ENCODE data around the gene DLG2.

DLG2 gene

DNA sequence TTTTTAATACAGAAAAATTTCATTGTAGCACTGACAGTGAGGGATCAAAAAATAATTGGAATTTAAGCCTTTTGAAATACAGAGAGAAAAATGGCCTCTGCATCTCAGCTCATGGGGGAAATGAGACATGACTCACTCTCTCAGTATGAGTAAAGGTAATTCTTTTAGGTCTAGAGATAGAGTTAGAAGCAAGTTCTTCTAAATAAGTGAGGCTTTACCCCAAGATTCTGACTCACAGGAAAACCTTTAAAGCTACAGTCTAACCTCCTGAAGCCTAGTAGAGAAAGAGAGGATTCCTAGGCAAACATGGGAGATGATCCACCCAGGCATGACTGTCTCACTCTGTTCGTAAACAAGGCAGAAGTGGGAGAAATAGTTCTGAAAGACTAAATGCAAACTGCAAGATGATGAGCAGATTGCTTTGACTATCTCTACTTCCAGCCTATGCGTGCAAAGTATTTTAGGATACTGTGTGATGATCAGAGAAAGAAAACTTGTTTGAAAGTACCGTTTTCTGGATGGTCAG, 1337.7 kb downstream of the DLG2 start:
- TF ChIP-seq CREB1 (IDR thresholded peaks at IDR 0.05; ENCODE audit: low read depth) = no peak
- TF ChIP-seq EP300 (IDR thresholded peaks at IDR 0.05; ENCODE audit: borderline replicate concordance) = no peak
- TF ChIP-seq, protein P1, sequence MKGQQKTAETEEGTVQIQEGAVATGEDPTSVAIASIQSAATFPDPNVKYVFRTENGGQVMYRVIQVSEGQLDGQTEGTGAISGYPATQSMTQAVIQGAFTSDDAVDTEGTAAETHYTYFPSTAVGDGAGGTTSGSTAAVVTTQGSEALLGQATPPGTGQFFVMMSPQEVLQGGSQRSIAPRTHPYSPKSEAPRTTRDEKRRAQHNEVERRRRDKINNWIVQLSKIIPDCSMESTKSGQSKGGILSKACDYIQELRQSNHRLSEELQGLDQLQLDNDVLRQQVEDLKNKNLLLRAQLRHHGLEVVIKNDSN (IDR thresholded peaks at IDR 0.05) = no peak
- TF ChIP-seq EGR1 (IDR thresholded peaks at IDR 0.05) = no peak
- TF ChIP-seq YY1 (IDR thresholded peaks at IDR 0.05; ENCODE audit: low read depth) = no peak
- TF ChIP-seq TEAD4 (IDR thresholded peaks at IDR 0.05) = no peak
- no peak for TF ChIP-seq RAD21 (IDR thresholded peaks at IDR 0.05; ENCODE audit: low read depth)
- TF ChIP-seq ZBTB7A (IDR thresholded peaks at IDR 0.05; ENCODE audit: low read depth) = no peak
- TF ChIP-seq NFIC (IDR thresholded peaks at IDR 0.05) = no peak
- TF ChIP-seq FOXM1 (IDR thresholded peaks at IDR 0.05; ENCODE audit: borderline replicate concordance, low read depth) = no peak

DNA sequence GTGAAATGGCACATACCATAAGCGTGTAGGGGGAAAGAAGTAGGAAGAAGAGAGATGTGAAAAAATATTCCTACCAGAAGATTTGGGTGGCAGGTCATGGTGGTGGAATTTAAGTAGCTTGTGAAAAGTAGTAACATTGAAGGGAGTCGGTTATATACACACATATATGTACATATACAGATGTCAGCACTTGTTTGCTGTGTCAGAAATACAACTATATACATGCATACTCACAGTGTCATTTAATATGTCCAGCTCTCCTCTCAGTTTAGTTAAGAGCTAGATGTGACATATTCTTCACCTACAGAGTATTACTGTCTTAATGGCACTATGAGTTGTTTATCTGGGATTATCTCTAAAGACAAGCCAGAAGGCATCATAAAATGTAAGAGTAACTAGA, 1353.6 kb downstream of the DLG2 start:
- TF ChIP-seq, protein P2, sequence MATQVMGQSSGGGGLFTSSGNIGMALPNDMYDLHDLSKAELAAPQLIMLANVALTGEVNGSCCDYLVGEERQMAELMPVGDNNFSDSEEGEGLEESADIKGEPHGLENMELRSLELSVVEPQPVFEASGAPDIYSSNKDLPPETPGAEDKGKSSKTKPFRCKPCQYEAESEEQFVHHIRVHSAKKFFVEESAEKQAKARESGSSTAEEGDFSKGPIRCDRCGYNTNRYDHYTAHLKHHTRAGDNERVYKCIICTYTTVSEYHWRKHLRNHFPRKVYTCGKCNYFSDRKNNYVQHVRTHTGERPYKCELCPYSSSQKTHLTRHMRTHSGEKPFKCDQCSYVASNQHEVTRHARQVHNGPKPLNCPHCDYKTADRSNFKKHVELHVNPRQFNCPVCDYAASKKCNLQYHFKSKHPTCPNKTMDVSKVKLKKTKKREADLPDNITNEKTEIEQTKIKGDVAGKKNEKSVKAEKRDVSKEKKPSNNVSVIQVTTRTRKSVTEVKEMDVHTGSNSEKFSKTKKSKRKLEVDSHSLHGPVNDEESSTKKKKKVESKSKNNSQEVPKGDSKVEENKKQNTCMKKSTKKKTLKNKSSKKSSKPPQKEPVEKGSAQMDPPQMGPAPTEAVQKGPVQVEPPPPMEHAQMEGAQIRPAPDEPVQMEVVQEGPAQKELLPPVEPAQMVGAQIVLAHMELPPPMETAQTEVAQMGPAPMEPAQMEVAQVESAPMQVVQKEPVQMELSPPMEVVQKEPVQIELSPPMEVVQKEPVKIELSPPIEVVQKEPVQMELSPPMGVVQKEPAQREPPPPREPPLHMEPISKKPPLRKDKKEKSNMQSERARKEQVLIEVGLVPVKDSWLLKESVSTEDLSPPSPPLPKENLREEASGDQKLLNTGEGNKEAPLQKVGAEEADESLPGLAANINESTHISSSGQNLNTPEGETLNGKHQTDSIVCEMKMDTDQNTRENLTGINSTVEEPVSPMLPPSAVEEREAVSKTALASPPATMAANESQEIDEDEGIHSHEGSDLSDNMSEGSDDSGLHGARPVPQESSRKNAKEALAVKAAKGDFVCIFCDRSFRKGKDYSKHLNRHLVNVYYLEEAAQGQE (IDR thresholded peaks at IDR 0.05; ENCODE audit: low read depth) = no peak
- no peak for TF ChIP-seq EP300 (IDR thresholded peaks at IDR 0.05; ENCODE audit: borderline replicate concordance)
- TF ChIP-seq ZBTB7A (IDR thresholded peaks at IDR 0.05; ENCODE audit: low read depth) = no peak
- TF ChIP-seq CREB1 (IDR thresholded peaks at IDR 0.05; ENCODE audit: low read depth) = no peak
- no peak for TF ChIP-seq CEBPB (IDR thresholded peaks at IDR 0.05)
- TF ChIP-seq YY1 (IDR thresholded peaks at IDR 0.05; ENCODE audit: low read depth) = no peak
- TF ChIP-seq TEAD4 (IDR thresholded peaks at IDR 0.05) = no peak
- TF ChIP-seq EGR1 (IDR thresholded peaks at IDR 0.05) = no peak
- no peak for TF ChIP-seq TCF12 (IDR thresholded peaks at IDR 0.05; ENCODE audit: low read depth)
- TF ChIP-seq, protein P1 (IDR thresholded peaks at IDR 0.05) = no peak
- TF ChIP-seq TAF1 (IDR thresholded peaks at IDR 0.05; ENCODE audit: low read depth) = no peak
- TF ChIP-seq NFIC (IDR thresholded peaks at IDR 0.05) = no peak
- TF ChIP-seq FOXM1 (IDR thresholded peaks at IDR 0.05; ENCODE audit: borderline replicate concordance, low read depth) = no peak
- no peak for TF ChIP-seq RAD21 (IDR thresholded peaks at IDR 0.05; ENCODE audit: low read depth)
- TF ChIP-seq, protein P3, sequence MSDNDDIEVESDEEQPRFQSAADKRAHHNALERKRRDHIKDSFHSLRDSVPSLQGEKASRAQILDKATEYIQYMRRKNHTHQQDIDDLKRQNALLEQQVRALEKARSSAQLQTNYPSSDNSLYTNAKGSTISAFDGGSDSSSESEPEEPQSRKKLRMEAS (IDR thresholded peaks at IDR 0.05) = no peak

DNA sequence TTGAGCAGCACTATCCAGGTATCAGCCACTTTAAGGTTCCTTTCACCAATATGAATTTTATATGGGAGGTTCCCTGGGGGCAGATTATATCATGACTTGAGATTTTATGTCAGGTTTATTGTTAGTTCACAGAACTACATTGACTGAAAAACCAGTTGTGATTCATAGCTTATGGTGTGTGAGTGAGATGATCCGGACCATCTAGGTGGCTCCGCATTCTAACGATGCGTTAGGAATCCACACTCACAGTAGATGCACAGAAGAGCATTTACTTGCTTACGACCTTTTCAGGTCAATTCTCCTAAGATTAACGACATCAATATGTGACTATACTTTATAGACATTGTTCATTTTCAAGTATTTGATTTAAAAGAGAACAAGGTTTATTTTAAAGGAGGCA, 1356.7 kb downstream of the DLG2 start:
- no peak for TF ChIP-seq TCF12 (IDR thresholded peaks at IDR 0.05; ENCODE audit: low read depth)
- TF ChIP-seq, protein P2 (IDR thresholded peaks at IDR 0.05; ENCODE audit: low read depth) = no peak
- TF ChIP-seq RAD21 (IDR thresholded peaks at IDR 0.05; ENCODE audit: low read depth) = no peak
- no peak for TF ChIP-seq TAF1 (IDR thresholded peaks at IDR 0.05; ENCODE audit: low read depth)
- TF ChIP-seq EP300 (IDR thresholded peaks at IDR 0.05; ENCODE audit: borderline replicate concordance) = no peak
- no peak for TF ChIP-seq TEAD4 (IDR thresholded peaks at IDR 0.05)
- TF ChIP-seq YY1 (IDR thresholded peaks at IDR 0.05; ENCODE audit: low read depth) = no peak
- no peak for TF ChIP-seq EGR1 (IDR thresholded peaks at IDR 0.05)
- no peak for TF ChIP-seq ZBTB7A (IDR thresholded peaks at IDR 0.05; ENCODE audit: low read depth)
- TF ChIP-seq CREB1 (IDR thresholded peaks at IDR 0.05; ENCODE audit: low read depth) = no peak
- no peak for TF ChIP-seq FOXM1 (IDR thresholded peaks at IDR 0.05; ENCODE audit: borderline replicate concordance, low read depth)
- no peak for TF ChIP-seq CEBPB (IDR thresholded peaks at IDR 0.05)
- TF ChIP-seq NFIC (IDR thresholded peaks at IDR 0.05) = no peak
- TF ChIP-seq, protein P3 (IDR thresholded peaks at IDR 0.05) = no peak
- TF ChIP-seq, protein P1 (IDR thresholded peaks at IDR 0.05) = no peak

DNA sequence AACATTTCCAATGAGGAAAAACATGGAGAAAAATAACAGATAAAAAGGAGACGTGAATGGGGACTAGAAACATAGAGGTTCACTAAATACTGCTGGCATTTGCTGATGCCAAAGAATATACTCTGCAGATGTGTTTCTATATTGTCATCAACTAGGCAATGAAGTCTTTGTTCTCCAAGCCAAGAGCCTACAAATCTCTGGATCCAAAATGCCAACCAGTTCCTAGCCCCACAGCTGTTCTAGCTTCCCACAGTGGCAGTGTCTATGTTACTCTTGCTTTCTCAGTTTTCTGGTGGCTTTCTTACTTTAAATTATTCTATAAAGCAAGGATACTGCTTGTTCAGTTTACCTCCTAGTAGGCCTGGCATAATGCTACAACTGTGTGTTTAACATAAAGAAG, 1363.1 kb downstream of the DLG2 start:
- TF ChIP-seq CEBPB (IDR thresholded peaks at IDR 0.05) (no peak), RAD21 (IDR thresholded peaks at IDR 0.05; ENCODE audit: low read depth) (no peak), TEAD4 (IDR thresholded peaks at IDR 0.05) (no peak), EGR1 (IDR thresholded peaks at IDR 0.05) (no peak), TAF1 (IDR thresholded peaks at IDR 0.05; ENCODE audit: low read depth) (no peak), EP300 (IDR thresholded peaks at IDR 0.05; ENCODE audit: borderline replicate concordance) (no peak), FOXM1 (IDR thresholded peaks at IDR 0.05; ENCODE audit: borderline replicate concordance, low read depth) (no peak), YY1 (IDR thresholded peaks at IDR 0.05; ENCODE audit: low read depth) (no peak)
- TF ChIP-seq, protein P2 (IDR thresholded peaks at IDR 0.05; ENCODE audit: low read depth) = no peak
- TF ChIP-seq, protein P3 (IDR thresholded peaks at IDR 0.05) = no peak
